K562 (cell line): ENCODE results near the gene KCNH2. TPM values are rescaled to one million over a fixed set of nuclear protein-coding genes. Genes with fewer than 3 reads are reported as not detected.

Source experiments
- ATAC-seq: fragments of 200-7000 bp; cut with Tn5 transposase; 3 replicates; pipeline ENCODE4 v1.9.1; 2020; ENCODE audit warnings: moderate library complexity
- BruUV-seq: library from RNA; stranded (reverse); fragments of 400-500 nt; replicated peaks from 2 replicates; lab custom pipeline; 2021; lab: Mats Ljungman, UMichigan
- CTCF ChIA-PET: fragments of 300-600 bp; formaldehyde crosslinking; extraction: SDS; loops from one replicate; lab custom pipeline; 2021; ENCODE audit warnings: low intra/inter-chr PET ratio; lab: Yijun Ruan, JAX
- POLR2A ChIA-PET: fragments of 300-600, 350-650 bp; sonication (Branson Sonifier 250); formaldehyde crosslinking; extraction: SDS; loops from one replicate; lab custom pipeline; 2021; ENCODE audit warnings: antibody characterized with exemption, inconsistent platforms; lab: Yijun Ruan, JAX
- DNase-seq, 4 experiments: peaks; one replicate each; pipeline versions ENCODE4 v3.0.0 to v3.0.0-alpha.2; 2011 to 2018; ENCODE audit warnings: low spot score in 3 of 4, mixed read lengths in 3 of 4; ENCODE audit errors: extremely low read depth in 1 of 4
- FAIRE-seq: peaks from 2 replicates; lab custom pipeline; 2011; peaks lifted over from hg19 to GRCh38; lab: Jason Lieb, UNC
- H2AFZ ChIP-seq: 2 replicates; pipeline ENCODE4 v1.6.0; 2011; ENCODE audit warnings: low read depth, low read length, control low read depth, inconsistent platforms
- H3K27ac ChIP-seq: fragments of 200-600 bp; 3 replicates; pipeline ENCODE4 v1.8.0; 2011; ENCODE audit warnings: low read depth, mild to moderate bottlenecking, control low read depth, inconsistent platforms, low read length, moderate library complexity, mixed read lengths; ENCODE audit errors: extremely low read depth
- H3K27me3 ChIP-seq, 2 experiments: fragments of 300-600 bp in 1 of 2; 2 replicates in 1 of 2; 3 replicates in 1 of 2; pipeline versions ENCODE4 v1.6.0 to v1.8.0; 2011; ENCODE audit warnings: inconsistent platforms in 2 of 2, low read length in 2 of 2, mild to moderate bottlenecking in 1 of 2, mixed read lengths in 1 of 2, moderate library complexity in 1 of 2; ENCODE audit not compliant: control insufficient read depth in 2 of 2, insufficient read depth in 2 of 2
- H3K36me3 ChIP-seq: fragments of 300-600 bp; 3 replicates; pipeline ENCODE4 v1.8.0; 2011; ENCODE audit warnings: mild to moderate bottlenecking, low read length, inconsistent platforms; ENCODE audit not compliant: control insufficient read depth, insufficient read depth
- H3K4me1 ChIP-seq, 2 experiments: fragments of 200-600 bp in 1 of 2; replicated peaks in 1 of 2; 2 replicates in 1 of 2; 3 replicates in 1 of 2; pipeline versions ENCODE4 v1.5.1 to v1.8.0; 2011; ENCODE audit warnings: inconsistent platforms in 2 of 2, low read length in 2 of 2, mild to moderate bottlenecking in 1 of 2, mixed read lengths in 1 of 2, moderate library complexity in 1 of 2; ENCODE audit not compliant: control insufficient read depth in 2 of 2, insufficient read depth in 2 of 2
- H3K4me2 ChIP-seq: 2 replicates; pipeline ENCODE4 v1.6.1; 2011; ENCODE audit warnings: low read length, control low read depth, inconsistent platforms, mixed read lengths; ENCODE audit not compliant: insufficient read depth
- H3K4me3 ChIP-seq: fragments of 200-600 bp; sonication (generic), shearing (Covaris generic); 2 replicates; pipeline ENCODE4 v1.5.1; 2016; ENCODE audit warnings: control low read depth, inconsistent platforms
- H3K79me2 ChIP-seq: fragments of 200-600 bp; 3 replicates; pipeline ENCODE4 v1.8.0; 2011; ENCODE audit warnings: low read length, inconsistent platforms; ENCODE audit not compliant: control insufficient read depth, insufficient read depth
- H3K9ac ChIP-seq, 2 experiments: 2 replicates each; pipeline versions ENCODE4 v1.6.0 to v1.6.1; 2011; ENCODE audit warnings: low read depth in 2 of 2, low read length in 2 of 2, control low read depth in 1 of 2, inconsistent platforms in 1 of 2, mild to moderate bottlenecking in 1 of 2, mixed read lengths in 1 of 2; ENCODE audit not compliant: insufficient read depth in 1 of 2
- H3K9me1 ChIP-seq: one replicate; pipeline ENCODE4 v1.6.0; 2011; ENCODE audit warnings: inconsistent platforms, mild to moderate bottlenecking, low read length, moderate library complexity; ENCODE audit not compliant: control insufficient read depth, insufficient read depth
- H3K9me3 ChIP-seq: replicated peaks from 2 replicates; pipeline ENCODE4 v1.5.1; 2011; ENCODE audit warnings: low read depth, low read length, inconsistent platforms; ENCODE audit not compliant: control insufficient read depth, insufficient read depth
- H4K20me1 ChIP-seq: replicated peaks from 2 replicates; pipeline ENCODE4 v1.6.1; 2011; ENCODE audit warnings: low read length, inconsistent platforms, mixed read lengths; ENCODE audit not compliant: control insufficient read depth, insufficient read depth
- BDP1 ChIP-seq: IDR thresholded peaks from 3 replicates; pipeline ENCODE4 v1.6.1; 2011; ENCODE audit not compliant: insufficient read length, insufficient read depth
- BRCA1 ChIP-seq, 2 experiments: fragments of 450-650 bp in 1 of 2; sonication (generic) in 1 of 2; formaldehyde crosslinking in 1 of 2; IDR thresholded peaks; 2 replicates each; pipeline versions ENCODE4 v1.5.0 to v1.6.1; 2017 to 2020; ENCODE audit warnings: mild to moderate bottlenecking in 1 of 2, missing genetic modification reagents in 1 of 2
- C11orf30 ChIP-seq: fragments of 450-650 bp; IDR thresholded peaks from 2 replicates; pipeline ENCODE4 v1.6.1; 2016; ENCODE audit warnings: low read depth, mild to moderate bottlenecking
- CBFB ChIP-seq: sonication (generic); formaldehyde crosslinking; IDR thresholded peaks from 2 replicates; pipeline ENCODE4 v1.4.0; 2020; ENCODE audit warnings: mild to moderate bottlenecking, missing genetic modification reagents
- CREB1 ChIP-seq, 2 experiments: sonication (generic) in 1 of 2; formaldehyde crosslinking in 1 of 2; IDR thresholded peaks; 2 replicates each; pipeline versions ENCODE4 v1.6.1 to v1.8.0; 2012 to 2022; ENCODE audit warnings: inconsistent platforms in 1 of 2, mild to moderate bottlenecking in 1 of 2, missing genetic modification reagents in 1 of 2, moderate library complexity in 1 of 2
- ILF3 ChIP-seq: fragments of 450-650 bp; IDR thresholded peaks from 2 replicates; pipeline ENCODE4 v1.6.1; 2018; ENCODE audit warnings: antibody characterized with exemption, mild to moderate bottlenecking, moderate library complexity, borderline replicate concordance
- KHSRP ChIP-seq: fragments of 450-650 bp; IDR thresholded peaks from 2 replicates; pipeline ENCODE4 v1.6.1; 2017
- NFE2 ChIP-seq: IDR thresholded peaks from 2 replicates; pipeline ENCODE4 v1.6.1; 2014; ENCODE audit warnings: antibody characterized with exemption, low read depth
- NFE2L1 ChIP-seq: fragments of 450-650 bp; IDR thresholded peaks from 2 replicates; pipeline ENCODE4 v1.6.1; 2016; ENCODE audit warnings: missing genetic modification characterization, low read depth, mild to moderate bottlenecking, missing compliant biosample characterization, moderate library complexity, borderline replicate concordance
- PHB2 ChIP-seq: fragments of 450-650 bp; IDR thresholded peaks from 2 replicates; pipeline ENCODE4 v1.6.1; 2017; ENCODE audit warnings: low read depth
- PHF20 ChIP-seq: fragments of 450-650 bp; IDR thresholded peaks from 2 replicates; pipeline ENCODE4 v1.6.1; 2018; ENCODE audit not compliant: partially characterized antibody
- PHTF2 ChIP-seq: fragments of 250-450 bp; sonication (Bioruptor Pico); IDR thresholded peaks from 2 replicates; pipeline ENCODE4 v1.5.0; 2021; ENCODE audit warnings: mild to moderate bottlenecking
- PURB ChIP-seq: sonication (generic); formaldehyde crosslinking; IDR thresholded peaks from 2 replicates; pipeline ENCODE4 v1.9.0; 2021; ENCODE audit warnings: low read depth, mild to moderate bottlenecking, missing genetic modification reagents
- RBM22 ChIP-seq: fragments of 200-400 bp; formaldehyde crosslinking; IDR thresholded peaks from 2 replicates; pipeline ENCODE4 v1.6.1; 2018; ENCODE audit warnings: low read length, low read depth; ENCODE audit not compliant: poor library complexity, severe bottlenecking
- RBM39 ChIP-seq: fragments of 200-400 bp; formaldehyde crosslinking; optimal IDR thresholded peaks from 2 replicates; pipeline ENCODE3; 2018; ENCODE audit warnings: low read depth, low read length
- SMAD2 ChIP-seq: fragments of 150-350 bp; IDR thresholded peaks from 2 replicates; pipeline ENCODE4 v1.6.1; 2014; ENCODE audit warnings: low read depth, mild to moderate bottlenecking, low read length
- SNRNP70 ChIP-seq: fragments of 200-400 bp; formaldehyde crosslinking; optimal IDR thresholded peaks from 2 replicates; pipeline ENCODE3; 2017; ENCODE audit warnings: low read depth, low read length
- WHSC1 ChIP-seq: IDR thresholded peaks from one replicate; pipeline ENCODE4 v1.6.1; 2012; ENCODE audit warnings: low read length, control low read depth, inconsistent platforms
- XRCC5 ChIP-seq: fragments of 200-400 bp; formaldehyde crosslinking; IDR thresholded peaks from 2 replicates; pipeline ENCODE4 v1.6.1; 2017; ENCODE audit warnings: low read depth, mild to moderate bottlenecking, low read length
- YBX1 ChIP-seq: fragments of 450-650 bp; IDR thresholded peaks from 2 replicates; pipeline ENCODE4 v1.7.1; 2016; ENCODE audit warnings: mild to moderate bottlenecking
- ZBTB7A ChIP-seq: IDR thresholded peaks from 2 replicates; pipeline ENCODE4 v1.6.1; 2011; ENCODE audit warnings: low read depth, mild to moderate bottlenecking, low read length, moderate library complexity, borderline replicate concordance; ENCODE audit not compliant: control insufficient read depth
- ZC3H4 ChIP-seq: sonication (generic); formaldehyde crosslinking; IDR thresholded peaks from 2 replicates; pipeline ENCODE4 v1.9.0; 2021; ENCODE audit warnings: missing genetic modification reagents, borderline replicate concordance
- ZNF77 ChIP-seq: fragments of 250-450 bp; sonication (Bioruptor Pico); IDR thresholded peaks from 2 replicates; pipeline ENCODE4 v1.5.0; 2020
- ZZZ3 ChIP-seq: fragments of 450-650 bp; IDR thresholded peaks from 2 replicates; pipeline ENCODE4 v1.6.1; 2016; ENCODE audit warnings: antibody characterized with exemption, mild to moderate bottlenecking, moderate library complexity
- WGBS: fragments of 100-300 bp; shearing (Covaris generic); methylation state at CpG from one replicate; pipeline ENCODE4 v1.1.6; 2016; ENCODE audit warnings: low coverage, mixed read lengths; ENCODE audit not compliant: insufficient coverage; ENCODE audit errors: missing lambda C conversion rate; 5-methylcytosine and 5-hydroxymethylcytosine counted together
- in situ Hi-C: fragments of 300-500 bp; cut with MboI; formaldehyde crosslinking; loops from 4 replicates; pipeline ENCODE4 v1.15.0; 2018; ENCODE audit warnings: inconsistent platforms, mixed read lengths
- intact Hi-C: fragments of 100-400 bp; cut with micrococcal nuclease; formaldehyde crosslinking; loops from 2 replicates; pipeline ENCODE4 v1.14.2; 2022
- polyA plus RNA-seq, 8 experiments: library from polyadenylated mRNA; depleted of rRNA in 4 of 8; stranded (reverse) in 5 of 8; unstranded in 3 of 8; fragments of >200 nt; fragmentation: Nextera tagmentation in 2 of 8; fragmentation: Illumina TruSeq in 1 of 8; extraction: Ambion mirVana in 2 of 8; extraction: Trizol in 1 of 8; gene quantifications; 2 replicates each; pipeline versions ENCODE4 v1.2.1 to v1.2.3, GENCODE V29; 2011 to 2014; ENCODE audit warnings: inconsistent platforms in 1 of 8, missing spikeins in 1 of 8
- total RNA-seq, 7 experiments: library from RNA; depleted of rRNA in 6 of 7; stranded (reverse); fragments of >200 nt in 6 of 7; fragmentation: Illumina TruSeq in 2 of 7; extraction: Trizol in 2 of 7; gene quantifications; 2 replicates each; pipeline versions ENCODE4 v1.2.1 to v1.2.3, GENCODE V29; 2011 to 2021; ENCODE audit warnings: low replicate concordance in 1 of 7
- TF ChIP-seq, protein P1 (sequence below): fragments of 250-450 bp; sonication (Bioruptor Pico); IDR thresholded peaks from 2 replicates; pipeline ENCODE4 v1.5.0; 2021

KCNH2 gene
- total and polyA plus RNA-seq, 9 of the 15 experiments (the other 6 are each of a cell fraction or from before 2014, with no cell fraction given): 18.1 to 368 (median 218) TPM

DNA sequence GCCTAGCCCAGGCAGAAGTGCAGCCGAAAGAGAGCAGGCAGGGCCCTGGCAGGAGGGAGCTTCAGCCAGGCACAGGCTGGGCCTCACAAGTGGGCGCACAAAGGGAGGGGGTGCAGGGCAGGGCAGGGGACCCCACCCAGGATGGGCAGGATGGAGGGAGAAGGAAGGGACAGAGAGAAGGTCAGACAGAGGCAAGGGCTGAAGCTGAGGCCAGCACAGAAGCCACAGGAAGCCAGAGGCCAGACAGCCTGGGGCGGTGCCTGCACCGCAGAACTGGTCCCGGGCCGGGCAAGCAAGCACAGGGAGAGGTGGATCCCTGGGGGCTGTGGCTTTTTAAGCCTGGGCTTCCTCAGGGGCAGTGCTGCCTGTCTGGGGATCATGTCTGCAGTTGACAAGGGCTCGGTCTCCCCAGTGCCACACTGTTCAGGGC lies 29.4 kb upstream of the KCNH2 start:
- H3K9me1 ChIP-seq: no peaks in the 10 kb centered on the region
- peak overlapping the region; percentile 92; the same call in 1 of the 2 replicates for H2AFZ ChIP-seq
- ChIA-PET CTCF (interaction anchor here (0.9 to 3.5 kb wide), 5 partner anchors 11 to 108 kb away, joined by 3 to 15 read pairs (median 5); no protein-coding TSS in a partner anchor), POLR2A (interaction anchor here (0.6 to 8.4 kb wide), 8 partner anchors 11 to 721 kb away, joined by 3 to 146 read pairs (median 7); partner anchors contain the start of genes ABCB8 and ATG9B)
- H3K9me3 ChIP-seq: no peaks in the 10 kb centered on the region
- H3K79me2 ChIP-seq: peaks cover 38% of the 10 kb centered on the region
- peak overlapping the region; percentile 85; the same call in 2 of the 3 replicates for H3K27ac ChIP-seq
- peaks cover 47 to 61% of the 10 kb centered on the region in 2 experiments for H3K4me1 ChIP-seq
- intact Hi-C loops (loop anchor here (5.0 kb wide), 1 partner anchor 225 kb away; the partner anchor contains the start of gene CHPF2), in situ Hi-C loops (no loop called here)
- peak in 1 of 4 experiments; percentile 25 for DNase-seq
- FAIRE-seq: no peak
- no peaks in the 10 kb centered on the region for H4K20me1 ChIP-seq
- ATAC-seq: no peak
- H3K27me3 ChIP-seq: no peaks in the 10 kb centered on the region; a peak in 1 of 5 replicates
- no TSS peak for BruUV-seq
- 30% methylated on average over 7 of the region's 7 CpGs for WGBS
- peak overlapping the region in 1 of 2 experiments; percentile 69; a peak in 2 of 4 replicates for H3K9ac ChIP-seq
- peaks cover 7% of the 10 kb centered on the region; the same call in 1 of the 3 replicates for H3K36me3 ChIP-seq
- peak overlapping the region; percentile 100 for H3K4me2 ChIP-seq
- H3K4me3 ChIP-seq: no peak overlapping the region
- TF ChIP-seq ZC3H4 (CRISPR knock-in tag): 0 out of 2 replicates have a peak, but pooled peaks have one; percentile 51
- 0 out of 2 replicates have a peak, but pooled peaks have one; percentile 10 for TF ChIP-seq PURB
- TF ChIP-seq YBX1: no peak
- TF ChIP-seq ZZZ3: no peak
- TF ChIP-seq RBM39: no peak
- TF ChIP-seq, protein P1, sequence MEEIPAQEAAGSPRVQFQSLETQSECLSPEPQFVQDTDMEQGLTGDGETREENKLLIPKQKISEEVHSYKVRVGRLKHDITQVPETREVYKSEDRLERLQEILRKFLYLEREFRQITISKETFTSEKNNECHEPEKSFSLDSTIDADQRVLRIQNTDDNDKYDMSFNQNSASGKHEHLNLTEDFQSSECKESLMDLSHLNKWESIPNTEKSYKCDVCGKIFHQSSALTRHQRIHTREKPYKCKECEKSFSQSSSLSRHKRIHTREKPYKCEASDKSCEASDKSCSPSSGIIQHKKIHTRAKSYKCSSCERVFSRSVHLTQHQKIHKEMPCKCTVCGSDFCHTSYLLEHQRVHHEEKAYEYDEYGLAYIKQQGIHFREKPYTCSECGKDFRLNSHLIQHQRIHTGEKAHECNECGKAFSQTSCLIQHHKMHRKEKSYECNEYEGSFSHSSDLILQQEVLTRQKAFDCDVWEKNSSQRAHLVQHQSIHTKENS (CRISPR knock-in tag): no peak
- TF ChIP-seq PHF20: no peak
- no peak for TF ChIP-seq PHTF2 (CRISPR knock-in tag)
- no peak for TF ChIP-seq ZNF77 (CRISPR knock-in tag)
- TF ChIP-seq XRCC5: 0 out of 2 replicates have a peak, but pooled peaks have one; percentile 5
- no peak for TF ChIP-seq ILF3
- TF ChIP-seq WHSC1: no peak
- no peak for TF ChIP-seq SMAD2
- no peak for TF ChIP-seq NFE2
- TF ChIP-seq SNRNP70: no peak
- TF ChIP-seq BRCA1 (IDR thresholded peaks at IDR 0.05): no peak
- 0 out of 2 replicates have a peak, but pooled peaks have one; percentile 76 for TF ChIP-seq BRCA1 (CRISPR knock-in tag; IDR thresholded peaks at IDR 0.05)
- no peak for TF ChIP-seq RBM22
- TF ChIP-seq PHB2: no peak
- no peak for TF ChIP-seq KHSRP
- TF ChIP-seq C11orf30: no peak
- no peak for TF ChIP-seq BDP1
- 0 out of 2 replicates have a peak, but pooled peaks have one; percentile 61 for TF ChIP-seq CBFB (CRISPR knock-in tag)
- TF ChIP-seq ZBTB7A: no peak
- no peak for TF ChIP-seq NFE2L1
- no peak for TF ChIP-seq CREB1 (IDR thresholded peaks at IDR 0.05)
- no peak for TF ChIP-seq CREB1 (CRISPR knock-in tag; IDR thresholded peaks at IDR 0.05)
